DOHH2 (cell line): Measurements from ENCODE around the gene NSL1.

Experiments
- H3F3A ChIP-seq: fragments of 200-600 bp; sonication (generic), shearing (Covaris generic); 2 replicates; pipeline ENCODE4 v1.6.0; 2016; ENCODE audit warnings: antibody characterized with exemption, mild to moderate bottlenecking; ENCODE audit not compliant: control insufficient read depth, insufficient read depth
- H3K27ac ChIP-seq: fragments of 200-600 bp; sonication (generic); 2 replicates; pipeline ENCODE4 v1.5.1; 2014; ENCODE audit warnings: low read depth, mild to moderate bottlenecking, low read length, moderate library complexity
- H3K27me3 ChIP-seq: fragments of 200-600 bp; sonication (generic); 2 replicates; pipeline ENCODE4 v1.6.1; 2014; ENCODE audit warnings: mild to moderate bottlenecking, low read length, mixed read lengths; ENCODE audit not compliant: control insufficient read depth
- H3K36me3 ChIP-seq: fragments of 200-600 bp; sonication (generic); 2 replicates; pipeline ENCODE4 v1.6.1; 2014; ENCODE audit warnings: mild to moderate bottlenecking, low read length, moderate library complexity, mixed read lengths; ENCODE audit not compliant: control insufficient read depth
- H3K4me1 ChIP-seq: fragments of 200-600 bp; sonication (generic); 2 replicates; pipeline ENCODE4 v1.6.1; 2014; ENCODE audit warnings: mild to moderate bottlenecking, low read length, mixed read lengths; ENCODE audit not compliant: control insufficient read depth
- H3K4me2 ChIP-seq: fragments of 200-600 bp; sonication (generic); 2 replicates; pipeline ENCODE4 v1.6.0; 2014; ENCODE audit warnings: mild to moderate bottlenecking, low read length, moderate library complexity
- H3K4me3 ChIP-seq: fragments of 200-600 bp; sonication (generic); 2 replicates; pipeline ENCODE4 v1.5.1; 2014; ENCODE audit warnings: mild to moderate bottlenecking, low read length, mixed read lengths
- H3K79me2 ChIP-seq: fragments of 200-600 bp; sonication (generic); 2 replicates; pipeline ENCODE4 v1.6.1; 2014; ENCODE audit warnings: mild to moderate bottlenecking, low read length, mixed read lengths; ENCODE audit not compliant: control insufficient read depth
- H3K9me2 ChIP-seq: fragments of 200-600 bp; sonication (generic); replicated peaks from 2 replicates; pipeline ENCODE4 v1.6.1; 2014; ENCODE audit warnings: mild to moderate bottlenecking, low read length, mixed read lengths; ENCODE audit not compliant: control insufficient read depth
- H3K9me3 ChIP-seq: fragments of 200-600 bp; sonication (generic); 2 replicates; pipeline ENCODE4 v1.6.1; 2014; ENCODE audit warnings: antibody characterized with exemption, low read length, mixed read lengths; ENCODE audit not compliant: control insufficient read depth, insufficient read depth
- H4K20me1 ChIP-seq: fragments of 200-600 bp; sonication (generic); 2 replicates; pipeline ENCODE4 v1.6.0; 2014; ENCODE audit warnings: low read depth, mild to moderate bottlenecking, antibody characterized with exemption, low read length, moderate library complexity; ENCODE audit not compliant: control insufficient read depth, insufficient read depth
- EZH2phosphoT487 ChIP-seq: fragments of 200-600 bp; sonication (generic); IDR thresholded peaks from 2 replicates; pipeline ENCODE4 v1.6.1; 2017; ENCODE audit warnings: borderline replicate concordance, mild to moderate bottlenecking, antibody characterized with exemption, low read length, moderate library complexity, mixed read lengths
- TF ChIP-seq, protein P1 (sequence below): fragments of 200-600 bp; sonication (generic); IDR thresholded peaks from one replicate; pipeline ENCODE4 v1.5.1; 2014; ENCODE audit warnings: antibody characterized with exemption, mild to moderate bottlenecking, low read depth, low read length; ENCODE audit not compliant: poor library complexity, severe bottlenecking

The NSL1 gene

GRCh38 chr1:212828395-212828794 lies 36.8 kb upstream of the NSL1 start:
- H3K79me2 ChIP-seq = no peaks in the 10 kb centered on the region
- no peak overlapping the region for H3K4me2 ChIP-seq
- peaks cover 15% of the 10 kb centered on the region; the same call in 1 of the 2 replicates for H3K9me3 ChIP-seq
- H3K9me2 ChIP-seq = no peaks in the 10 kb centered on the region
- H3K36me3 ChIP-seq = no peaks in the 10 kb centered on the region
- H3F3A ChIP-seq = no peaks in the 10 kb centered on the region
- no peaks in the 10 kb centered on the region for H3K27me3 ChIP-seq
- TF ChIP-seq EZH2phosphoT487 = no peak
- TF ChIP-seq, protein P1, sequence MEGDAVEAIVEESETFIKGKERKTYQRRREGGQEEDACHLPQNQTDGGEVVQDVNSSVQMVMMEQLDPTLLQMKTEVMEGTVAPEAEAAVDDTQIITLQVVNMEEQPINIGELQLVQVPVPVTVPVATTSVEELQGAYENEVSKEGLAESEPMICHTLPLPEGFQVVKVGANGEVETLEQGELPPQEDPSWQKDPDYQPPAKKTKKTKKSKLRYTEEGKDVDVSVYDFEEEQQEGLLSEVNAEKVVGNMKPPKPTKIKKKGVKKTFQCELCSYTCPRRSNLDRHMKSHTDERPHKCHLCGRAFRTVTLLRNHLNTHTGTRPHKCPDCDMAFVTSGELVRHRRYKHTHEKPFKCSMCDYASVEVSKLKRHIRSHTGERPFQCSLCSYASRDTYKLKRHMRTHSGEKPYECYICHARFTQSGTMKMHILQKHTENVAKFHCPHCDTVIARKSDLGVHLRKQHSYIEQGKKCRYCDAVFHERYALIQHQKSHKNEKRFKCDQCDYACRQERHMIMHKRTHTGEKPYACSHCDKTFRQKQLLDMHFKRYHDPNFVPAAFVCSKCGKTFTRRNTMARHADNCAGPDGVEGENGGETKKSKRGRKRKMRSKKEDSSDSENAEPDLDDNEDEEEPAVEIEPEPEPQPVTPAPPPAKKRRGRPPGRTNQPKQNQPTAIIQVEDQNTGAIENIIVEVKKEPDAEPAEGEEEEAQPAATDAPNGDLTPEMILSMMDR = no peak
- peaks cover 10% of the 10 kb centered on the region for H3K4me1 ChIP-seq
- no peak overlapping the region for H3K4me3 ChIP-seq
- H3K27ac ChIP-seq = no peak overlapping the region
- H4K20me1 ChIP-seq = no peaks in the 10 kb centered on the region

DNA sequence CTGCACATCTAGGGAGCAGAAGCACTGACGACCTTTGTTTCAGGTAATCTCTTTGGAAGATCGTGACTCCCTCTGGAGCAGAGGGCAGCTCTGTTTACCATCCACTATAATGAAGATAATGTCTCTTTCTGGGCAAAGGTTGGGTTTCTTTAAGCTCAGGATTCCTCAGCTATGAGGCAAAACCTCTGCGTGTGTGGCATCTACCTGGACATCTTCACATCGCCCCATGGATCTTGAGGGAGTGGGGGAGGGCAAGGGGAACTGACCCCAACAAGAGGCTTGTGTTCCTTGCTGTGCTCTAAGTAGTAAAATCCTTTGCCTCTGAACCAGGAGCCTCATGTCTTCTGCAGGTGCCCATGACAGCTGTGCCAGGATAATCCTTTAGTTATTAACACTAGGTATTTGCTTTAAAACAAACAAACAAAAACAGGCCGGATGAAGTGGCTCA lies 36.3 kb upstream of the NSL1 start:
- Histone ChIP-seq H3K9me3 (peaks cover 15% of the 10 kb centered on the region; the same call in 1 of the 2 replicates), H3K4me3 (no peak overlapping the region), H3K9me2 (no peaks in the 10 kb centered on the region), H3K4me1 (peaks cover 10% of the 10 kb centered on the region), H3K27me3 (no peaks in the 10 kb centered on the region), H3K79me2 (no peaks in the 10 kb centered on the region), H3K36me3 (no peaks in the 10 kb centered on the region), H4K20me1 (no peaks in the 10 kb centered on the region), H3K27ac (no peak overlapping the region), H3K4me2 (no peak overlapping the region), H3F3A (no peaks in the 10 kb centered on the region)
- TF ChIP-seq, protein P1 = no peak
- TF ChIP-seq EZH2phosphoT487 = no peak

- no peaks in the 10 kb centered on the region for H3K9me2 ChIP-seq
- H3K4me3 ChIP-seq = no peak overlapping the region
- H3K27ac ChIP-seq = no peak overlapping the region
- no peaks in the 10 kb centered on the region for H3K79me2 ChIP-seq
- no peaks in the 10 kb centered on the region for H3F3A ChIP-seq
- H3K4me2 ChIP-seq = no peak overlapping the region
- H3K27me3 ChIP-seq = no peaks in the 10 kb centered on the region
- peaks cover 10% of the 10 kb centered on the region for H3K4me1 ChIP-seq
- no peaks in the 10 kb centered on the region for H4K20me1 ChIP-seq
- no peaks in the 10 kb centered on the region for H3K36me3 ChIP-seq
- TF ChIP-seq, protein P1 = no peak
- no peak for TF ChIP-seq EZH2phosphoT487
- peaks cover 15% of the 10 kb centered on the region; the same call in 1 of the 2 replicates for H3K9me3 ChIP-seq
These were observed 35.7 kb upstream of the NSL1 start for GRCh38 chr1:212827171-212827776.
